ENCODE measurements around the gene FBXO17.

Gene FBXO17, protein sequence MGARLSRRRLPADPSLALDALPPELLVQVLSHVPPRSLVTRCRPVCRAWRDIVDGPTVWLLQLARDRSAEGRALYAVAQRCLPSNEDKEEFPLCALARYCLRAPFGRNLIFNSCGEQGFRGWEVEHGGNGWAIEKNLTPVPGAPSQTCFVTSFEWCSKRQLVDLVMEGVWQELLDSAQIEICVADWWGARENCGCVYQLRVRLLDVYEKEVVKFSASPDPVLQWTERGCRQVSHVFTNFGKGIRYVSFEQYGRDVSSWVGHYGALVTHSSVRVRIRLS

DNA sequence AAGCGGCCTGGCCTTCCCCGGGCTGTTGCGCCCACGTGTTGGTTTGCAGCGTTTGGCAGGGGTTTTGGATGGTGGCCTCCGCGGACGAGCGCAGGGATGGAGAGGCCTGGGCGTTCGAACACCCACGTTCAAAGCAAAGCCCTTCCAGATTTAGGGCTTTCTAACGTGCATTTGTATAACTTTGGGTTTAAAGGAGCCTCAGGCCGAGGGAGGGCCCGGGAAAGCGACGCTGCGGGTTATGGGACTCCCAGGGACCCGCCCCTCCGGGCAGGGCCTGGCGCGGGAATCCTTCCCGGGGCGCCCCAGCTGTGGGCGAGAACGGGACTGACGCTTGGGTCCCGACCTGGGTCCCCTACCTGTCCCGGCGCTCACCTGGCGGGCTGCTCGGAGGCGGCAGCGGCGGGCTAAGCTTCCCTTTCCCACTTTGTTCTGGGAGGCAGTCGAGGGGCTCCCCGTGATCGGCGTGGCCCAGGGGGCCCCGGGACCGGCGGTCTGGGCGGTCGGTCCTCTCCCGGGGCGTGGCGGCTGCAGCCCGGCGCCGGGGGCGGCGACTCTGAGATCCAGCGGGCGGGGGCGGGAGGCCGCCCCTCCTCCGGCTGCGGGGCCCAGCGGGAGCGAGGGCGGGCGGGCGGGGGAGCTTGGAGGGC lies at the start of gene FBXO17:
Gene FBXO17 (minus strand): TSS at position 529 of the 647 bp plus-strand sequence. CDS start 25,423 bp downstream, outside the sequence.
- Histone ChIP-seq H3K9me3 (ENCODE audit: control insufficient read depth, low read length) (no peaks in the 10 kb centered on the region), H3K36me3 (ENCODE audit: control insufficient read depth, insufficient read depth, low read length, severe bottlenecking) (no peaks in the 10 kb centered on the region), H3K4me3 (ENCODE audit: low read length) (peak within 1 kb of the TSS; percentile 85), H3K4me1 (ENCODE audit: control insufficient read depth, insufficient read depth, low read length) (peaks cover 24% of the 10 kb centered on the region), H3K27me3 (replicated peaks; ENCODE audit: control insufficient read depth, insufficient read depth, low read length) (no peaks in the 10 kb centered on the region), H3K9ac (ENCODE audit: low read length) (peak within 1 kb of the TSS; percentile 92)
- peak; percentile 87 for DNase-seq (ENCODE audit: low read depth)

GRCh38 chr19:39024875-39025641 lies 49.5 kb upstream of the FBXO17 start:
- peaks cover 11% of the 10 kb centered on the region for H3K36me3 ChIP-seq (ENCODE audit: control insufficient read depth, insufficient read depth, low read length, severe bottlenecking)
- no peak overlapping the region for H3K4me3 ChIP-seq (ENCODE audit: low read length)
- no peak for DNase-seq (ENCODE audit: low read depth)
- H3K9ac ChIP-seq (ENCODE audit: low read length) = no peak overlapping the region
- H3K27me3 ChIP-seq (replicated peaks; ENCODE audit: control insufficient read depth, insufficient read depth, low read length) = no peaks in the 10 kb centered on the region
- H3K4me1 ChIP-seq (ENCODE audit: control insufficient read depth, insufficient read depth, low read length) = peaks cover under 1% of the 10 kb centered on the region
- H3K9me3 ChIP-seq (ENCODE audit: control insufficient read depth, low read length) = peaks cover 4% of the 10 kb centered on the region

GRCh38 chr19:39021063-39021462 lies 45.5 kb upstream of the FBXO17 start:
- H3K9ac ChIP-seq (ENCODE audit: low read length) = no peak overlapping the region
- H3K4me3 ChIP-seq (ENCODE audit: low read length) = no peak overlapping the region
- no peaks in the 10 kb centered on the region for H3K9me3 ChIP-seq (ENCODE audit: control insufficient read depth, low read length)
- DNase-seq (ENCODE audit: low read depth) = no peak
- H3K4me1 ChIP-seq (ENCODE audit: control insufficient read depth, insufficient read depth, low read length) = no peaks in the 10 kb centered on the region
- H3K27me3 ChIP-seq (replicated peaks; ENCODE audit: control insufficient read depth, insufficient read depth, low read length) = no peaks in the 10 kb centered on the region
- no peaks in the 10 kb centered on the region for H3K36me3 ChIP-seq (ENCODE audit: control insufficient read depth, insufficient read depth, low read length, severe bottlenecking)

GRCh38 chr19:39017646-39018045 lies 42.1 kb upstream of the FBXO17 start:
- DNase-seq (ENCODE audit: low read depth) = no peak
- no peaks in the 10 kb centered on the region for H3K4me1 ChIP-seq (ENCODE audit: control insufficient read depth, insufficient read depth, low read length)
- H3K4me3 ChIP-seq (ENCODE audit: low read length) = no peak overlapping the region
- no peak overlapping the region for H3K9ac ChIP-seq (ENCODE audit: low read length)
- no peaks in the 10 kb centered on the region for H3K36me3 ChIP-seq (ENCODE audit: control insufficient read depth, insufficient read depth, low read length, severe bottlenecking)
- no peaks in the 10 kb centered on the region for H3K9me3 ChIP-seq (ENCODE audit: control insufficient read depth, low read length)
- H3K27me3 ChIP-seq (replicated peaks; ENCODE audit: control insufficient read depth, insufficient read depth, low read length) = no peaks in the 10 kb centered on the region

- Histone ChIP-seq H3K36me3 (ENCODE audit: control insufficient read depth, insufficient read depth, low read length, severe bottlenecking) (no peaks in the 10 kb centered on the region), H3K9ac (ENCODE audit: low read length) (no peak overlapping the region), H3K27me3 (replicated peaks; ENCODE audit: control insufficient read depth, insufficient read depth, low read length) (no peaks in the 10 kb centered on the region), H3K9me3 (ENCODE audit: control insufficient read depth, low read length) (no peaks in the 10 kb centered on the region), H3K4me1 (ENCODE audit: control insufficient read depth, insufficient read depth, low read length) (no peaks in the 10 kb centered on the region), H3K4me3 (ENCODE audit: low read length) (no peak overlapping the region)
- DNase-seq (ENCODE audit: low read depth) = no peak
Observed at GRCh38 chr19:39017026-39017425, 41.5 kb upstream of the FBXO17 start.

GRCh38 chr19:39014037-39014436 lies 38.5 kb upstream of the FBXO17 start:
- no peak for DNase-seq (ENCODE audit: low read depth)
- no peaks in the 10 kb centered on the region for H3K36me3 ChIP-seq (ENCODE audit: control insufficient read depth, insufficient read depth, low read length, severe bottlenecking)

GRCh38 chr19:39009001-39009400 lies 33.5 kb upstream of the FBXO17 start:
- DNase-seq (ENCODE audit: low read depth) = no peak
- no peaks in the 10 kb centered on the region for H3K36me3 ChIP-seq (ENCODE audit: control insufficient read depth, insufficient read depth, low read length, severe bottlenecking)
- H3K9ac ChIP-seq (ENCODE audit: low read length) = no peak overlapping the region
- H3K4me1 ChIP-seq (ENCODE audit: control insufficient read depth, insufficient read depth, low read length) = no peaks in the 10 kb centered on the region
- H3K27me3 ChIP-seq (replicated peaks; ENCODE audit: control insufficient read depth, insufficient read depth, low read length) = peaks cover 3% of the 10 kb centered on the region
- no peaks in the 10 kb centered on the region for H3K9me3 ChIP-seq (ENCODE audit: control insufficient read depth, low read length)
- no peak overlapping the region for H3K4me3 ChIP-seq (ENCODE audit: low read length)

More at GRCh38 chr19:39014037-39014436, 38.5 kb upstream of the FBXO17 start:
- Histone ChIP-seq H3K4me1 (ENCODE audit: control insufficient read depth, insufficient read depth, low read length) (no peaks in the 10 kb centered on the region), H3K4me3 (ENCODE audit: low read length) (no peak overlapping the region), H3K27me3 (replicated peaks; ENCODE audit: control insufficient read depth, insufficient read depth, low read length) (no peaks in the 10 kb centered on the region), H3K9ac (ENCODE audit: low read length) (no peak overlapping the region), H3K9me3 (ENCODE audit: control insufficient read depth, low read length) (no peaks in the 10 kb centered on the region)

DNA sequence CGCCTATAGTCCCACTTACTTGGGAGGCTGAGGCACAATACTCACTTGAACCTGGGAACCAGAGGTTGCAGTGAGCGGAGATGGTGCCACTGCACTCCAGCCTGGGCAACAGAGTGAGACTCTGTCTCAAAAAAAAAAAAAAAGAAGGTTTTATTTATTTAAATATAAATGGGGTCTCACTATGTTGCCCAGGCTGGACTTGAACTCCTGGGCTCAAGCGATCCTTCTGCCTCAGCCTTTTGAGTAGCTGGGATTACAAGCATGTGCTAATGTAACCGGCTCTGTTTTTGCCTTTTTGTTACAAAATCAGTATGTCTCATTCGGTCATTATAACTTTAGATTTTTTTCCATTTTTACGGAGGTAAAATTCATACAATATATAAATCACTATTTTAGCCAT lies 32.6 kb upstream of the FBXO17 start:
- H3K9ac ChIP-seq (ENCODE audit: low read length) = no peak overlapping the region
- no peak overlapping the region for H3K4me3 ChIP-seq (ENCODE audit: low read length)
- H3K36me3 ChIP-seq (ENCODE audit: control insufficient read depth, insufficient read depth, low read length, severe bottlenecking) = no peaks in the 10 kb centered on the region
- no peaks in the 10 kb centered on the region for H3K9me3 ChIP-seq (ENCODE audit: control insufficient read depth, low read length)
- DNase-seq (ENCODE audit: low read depth) = no peak
- H3K4me1 ChIP-seq (ENCODE audit: control insufficient read depth, insufficient read depth, low read length) = no peaks in the 10 kb centered on the region
- peaks cover 3% of the 10 kb centered on the region for H3K27me3 ChIP-seq (replicated peaks; ENCODE audit: control insufficient read depth, insufficient read depth, low read length)

DNA sequence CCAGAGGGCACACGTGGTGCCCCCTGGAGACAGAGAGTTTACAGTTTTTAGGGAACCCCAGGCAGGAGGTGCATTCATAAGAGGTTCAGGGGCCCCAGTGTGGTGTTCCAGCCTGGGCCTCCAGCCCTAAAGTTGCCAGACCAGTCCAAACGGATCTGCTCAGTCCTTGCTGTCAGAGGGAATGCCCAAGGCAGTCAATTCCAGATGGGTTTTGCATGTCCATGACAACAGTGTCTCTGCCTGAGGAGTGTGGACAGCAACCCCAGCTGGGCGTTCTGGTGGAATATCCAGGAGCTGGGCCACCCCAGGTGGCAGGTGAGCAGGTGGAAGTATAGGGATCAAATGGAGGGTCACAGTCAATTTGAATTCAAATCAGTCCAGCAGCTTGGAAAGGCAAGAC lies 31.6 kb upstream of the FBXO17 start:
- Histone ChIP-seq H3K9me3 (ENCODE audit: control insufficient read depth, low read length) (no peaks in the 10 kb centered on the region), H3K27me3 (replicated peaks; ENCODE audit: control insufficient read depth, insufficient read depth, low read length) (peaks cover 3% of the 10 kb centered on the region), H3K9ac (ENCODE audit: low read length) (no peak overlapping the region), H3K36me3 (ENCODE audit: control insufficient read depth, insufficient read depth, low read length, severe bottlenecking) (no peaks in the 10 kb centered on the region), H3K4me3 (ENCODE audit: low read length) (no peak overlapping the region), H3K4me1 (ENCODE audit: control insufficient read depth, insufficient read depth, low read length) (no peaks in the 10 kb centered on the region)
- no peak for DNase-seq (ENCODE audit: low read depth)

GRCh38 chr19:39004403-39004802 lies 28.9 kb upstream of the FBXO17 start:
- Histone ChIP-seq H3K9me3 (ENCODE audit: control insufficient read depth, low read length) (no peaks in the 10 kb centered on the region), H3K36me3 (ENCODE audit: control insufficient read depth, insufficient read depth, low read length, severe bottlenecking) (no peaks in the 10 kb centered on the region), H3K9ac (ENCODE audit: low read length) (no peak overlapping the region), H3K4me3 (ENCODE audit: low read length) (no peak overlapping the region), H3K4me1 (ENCODE audit: control insufficient read depth, insufficient read depth, low read length) (no peaks in the 10 kb centered on the region), H3K27me3 (replicated peaks; ENCODE audit: control insufficient read depth, insufficient read depth, low read length) (peaks cover 3% of the 10 kb centered on the region)
- no peak for DNase-seq (ENCODE audit: low read depth)

GRCh38 chr19:39003796-39004195 lies 28.3 kb upstream of the FBXO17 start:
- DNase-seq (ENCODE audit: low read depth) = no peak
- Histone ChIP-seq H3K27me3 (replicated peaks; ENCODE audit: control insufficient read depth, insufficient read depth, low read length) (peaks cover 3% of the 10 kb centered on the region), H3K36me3 (ENCODE audit: control insufficient read depth, insufficient read depth, low read length, severe bottlenecking) (no peaks in the 10 kb centered on the region), H3K9me3 (ENCODE audit: control insufficient read depth, low read length) (no peaks in the 10 kb centered on the region), H3K4me3 (ENCODE audit: low read length) (no peak overlapping the region), H3K9ac (ENCODE audit: low read length) (no peak overlapping the region), H3K4me1 (ENCODE audit: control insufficient read depth, insufficient read depth, low read length) (no peaks in the 10 kb centered on the region)
